HG02870 (cell line): ENCODE results near the gene SLC25A15.
"Not testable (repeated sequence)": the region's sequence is repeated elsewhere in the genome, so short reads cannot be mapped to it uniquely, and the experiment has no call there.

ENCODE experiments used
- ATAC-seq: cut with Tn5 transposase; IDR thresholded peaks from one replicate; pipeline ENCODE4 v1.9.1; 2021; ENCODE audit warnings: mild to moderate bottlenecking, moderate library complexity; ENCODE audit not compliant: unreplicated experiment

SLC25A15 gene

DNA sequence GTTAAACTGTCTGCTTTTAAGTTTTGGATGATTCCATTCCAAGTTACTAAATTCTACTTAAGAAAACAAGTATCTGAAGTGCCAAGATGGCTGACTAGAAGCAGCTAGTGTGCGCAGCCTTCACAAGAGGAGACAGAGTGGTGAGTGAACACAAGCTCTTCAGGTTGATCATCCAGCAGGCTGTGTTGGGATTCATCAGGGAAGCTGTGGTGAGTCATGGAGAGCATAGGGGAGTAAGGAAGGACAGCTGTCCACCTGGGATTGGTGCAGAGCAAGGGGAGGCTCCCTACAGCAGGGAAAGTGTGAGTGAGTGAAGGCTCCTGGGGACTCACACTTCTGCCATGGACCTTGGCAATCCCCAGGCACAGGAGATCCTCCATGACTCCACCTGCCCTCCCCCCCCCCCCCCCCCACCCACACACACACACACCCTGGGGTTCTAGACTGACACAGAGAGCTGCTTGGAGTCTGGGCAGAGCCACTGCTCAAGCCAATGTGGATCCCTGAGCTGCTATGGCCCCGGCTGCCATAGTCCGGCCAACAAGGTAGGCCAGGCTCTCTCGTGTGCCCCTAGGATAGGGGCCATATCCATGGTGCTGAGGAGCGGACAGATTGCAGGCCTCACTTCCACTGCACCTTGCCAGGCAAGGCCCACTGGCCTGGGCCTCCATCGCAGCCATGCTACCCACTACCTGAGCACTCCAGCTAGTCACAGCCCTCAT, 23.5 kb downstream of the SLC25A15 start:
- no peak for ATAC-seq

DNA sequence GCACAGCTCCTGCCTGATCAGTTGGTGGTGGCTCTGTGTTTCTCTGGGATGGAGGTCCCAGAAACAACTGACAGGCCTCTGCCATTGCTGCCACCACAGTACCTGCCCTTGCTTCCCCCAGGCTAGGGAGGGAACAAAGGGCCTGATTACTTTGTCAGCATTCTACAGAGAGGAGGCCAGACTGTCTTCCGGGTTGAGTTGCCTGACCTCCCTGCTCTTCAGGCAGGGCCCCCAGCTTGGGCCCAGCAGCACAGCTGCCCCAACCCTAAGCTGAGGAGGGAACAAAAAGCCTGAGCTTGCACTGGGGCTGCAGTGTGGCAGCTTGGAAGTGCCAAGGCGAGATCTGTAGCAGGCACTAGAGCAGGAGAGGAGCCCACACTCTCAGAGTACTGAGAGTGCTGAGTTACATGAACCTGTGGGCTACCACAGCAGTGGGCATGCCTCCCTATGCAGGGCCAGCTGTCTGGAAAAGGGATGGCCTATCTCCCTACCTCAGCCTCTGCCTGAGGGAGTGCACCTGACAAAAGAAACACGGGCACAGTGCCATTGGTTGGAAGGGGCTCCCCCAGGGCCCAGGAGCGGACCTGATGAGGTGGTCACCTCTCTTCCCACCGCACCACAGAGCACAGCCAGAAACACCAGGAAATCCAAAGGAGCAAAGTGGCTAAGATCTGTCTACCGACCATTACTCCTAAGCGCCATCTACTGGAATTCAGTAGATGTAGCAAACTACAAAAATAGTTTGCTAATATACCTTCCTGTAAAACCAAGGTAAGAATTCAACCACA, 24.4 kb downstream of the SLC25A15 start:
- ATAC-seq: no peak

DNA sequence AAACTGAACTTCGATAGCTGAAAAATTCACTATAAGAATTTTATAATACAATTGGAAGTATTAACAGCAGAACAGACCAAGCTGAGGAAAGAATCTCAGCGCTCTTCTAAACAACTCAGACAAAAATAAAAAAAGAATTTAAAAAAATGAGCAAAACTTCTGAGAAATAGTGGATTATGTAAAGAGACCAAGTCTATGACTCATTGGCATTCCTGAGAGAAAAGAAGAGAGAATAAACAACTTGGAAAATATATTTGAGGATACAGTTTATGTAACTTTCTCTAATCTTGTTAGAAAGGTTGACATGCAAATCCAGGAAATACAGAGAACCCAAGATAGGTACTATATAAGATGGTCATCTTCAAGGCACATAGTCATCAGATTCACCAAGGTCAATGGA, 25.4 kb downstream of the SLC25A15 start:
- no peak for ATAC-seq

GRCh38 chr13:40818926-40819325, 29.5 kb downstream of the SLC25A15 start:
- ATAC-seq: no peak

DNA sequence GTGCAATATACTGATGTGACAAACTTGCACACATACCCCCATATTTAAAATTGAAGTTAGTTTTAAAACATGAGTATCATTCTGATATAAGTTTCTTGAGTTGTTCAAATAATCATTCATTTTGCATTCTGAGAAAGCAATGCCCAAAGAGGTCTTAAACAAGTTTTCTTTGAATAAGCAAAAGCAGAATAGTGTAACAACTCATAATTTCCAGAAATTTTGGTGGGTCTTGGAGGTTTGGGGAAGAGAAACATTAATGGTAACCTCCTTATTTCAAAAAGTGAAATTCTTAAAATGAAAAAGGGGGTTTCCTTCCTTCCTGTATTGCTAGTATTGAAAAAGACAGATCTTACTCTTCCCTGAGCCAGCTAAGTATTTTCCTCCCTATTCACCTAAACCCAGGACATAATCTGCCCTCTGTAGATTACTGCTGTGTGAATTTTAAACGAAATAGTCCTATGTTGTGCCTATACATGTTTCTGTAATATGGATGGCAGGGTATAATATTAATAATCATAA, 30.4 kb downstream of the SLC25A15 start:
- no peak for ATAC-seq

DNA sequence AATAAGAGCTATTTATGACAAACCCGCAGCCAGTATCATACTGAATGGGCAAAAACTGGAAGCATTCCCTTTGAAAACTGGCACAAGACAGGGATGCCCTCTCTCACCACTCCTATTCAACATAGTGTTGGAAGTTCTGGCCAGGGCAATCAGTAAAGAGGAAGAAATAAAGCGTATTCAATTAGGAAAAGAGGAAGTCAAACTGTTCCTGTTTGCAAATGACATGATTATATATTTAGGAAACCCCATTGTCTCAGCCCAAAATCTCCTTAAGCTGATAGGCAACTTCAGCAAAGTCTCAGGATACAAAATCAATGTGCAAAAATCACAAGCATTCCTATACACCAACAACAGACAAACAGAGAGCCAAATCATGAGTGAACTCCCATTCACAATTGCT, 50.3 kb downstream of the SLC25A15 start:
- ATAC-seq: not testable (repeated sequence)

- not testable (repeated sequence) for ATAC-seq
Observed at GRCh38 chr13:40840955-40841354, 51.5 kb downstream of the SLC25A15 start.
